ENCODE data around the gene KLHDC10.

DNA sequence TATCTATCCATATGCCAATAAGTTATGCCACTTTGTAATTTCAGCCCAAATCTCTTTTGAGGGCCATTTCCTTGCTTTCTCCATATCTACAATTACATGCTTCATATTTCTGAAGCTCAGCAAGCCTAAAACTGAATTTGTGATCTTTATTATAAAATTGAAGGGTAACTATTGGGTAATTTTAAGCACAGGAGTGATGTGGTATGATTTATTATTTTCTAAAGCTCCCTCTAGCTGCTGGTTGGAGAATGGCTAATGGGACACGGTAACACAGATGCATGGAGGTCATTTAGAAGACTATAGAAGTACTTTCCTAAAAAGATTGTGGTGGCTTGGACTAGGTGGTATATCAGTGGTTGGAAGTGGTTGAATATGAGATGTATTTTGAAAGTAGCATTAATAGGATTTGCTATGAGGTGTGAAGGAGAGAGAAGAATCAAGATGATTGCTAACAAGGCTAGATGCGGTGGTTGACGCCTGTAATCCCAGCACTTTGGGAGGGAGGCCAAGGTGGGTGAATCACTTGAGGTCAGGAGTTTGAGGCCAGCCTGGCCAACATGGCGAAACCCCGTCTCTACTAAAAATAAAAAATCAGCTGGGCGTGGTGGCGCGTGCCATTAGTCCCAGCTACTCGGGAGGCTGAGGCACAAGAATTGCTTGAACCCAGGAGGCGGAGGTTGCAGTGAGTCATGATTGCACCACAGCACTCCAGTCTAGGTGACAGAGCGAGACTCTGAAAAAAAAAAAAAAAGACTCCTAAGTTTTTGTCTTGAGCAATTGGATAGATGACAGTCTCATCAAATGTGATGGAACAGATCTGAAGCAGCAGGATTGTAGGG, 13.9 kb downstream of the KLHDC10 start:
- TF ChIP-seq GATA3 (IDR thresholded peaks at IDR 0.05; ENCODE audit: low read depth, low read length) (no peak), GATA2 (IDR thresholded peaks at IDR 0.05; ENCODE audit: low read depth, low read length) (no peak)
